ENCODE data around the gene PKNOX2.

PKNOX2 gene

DNA sequence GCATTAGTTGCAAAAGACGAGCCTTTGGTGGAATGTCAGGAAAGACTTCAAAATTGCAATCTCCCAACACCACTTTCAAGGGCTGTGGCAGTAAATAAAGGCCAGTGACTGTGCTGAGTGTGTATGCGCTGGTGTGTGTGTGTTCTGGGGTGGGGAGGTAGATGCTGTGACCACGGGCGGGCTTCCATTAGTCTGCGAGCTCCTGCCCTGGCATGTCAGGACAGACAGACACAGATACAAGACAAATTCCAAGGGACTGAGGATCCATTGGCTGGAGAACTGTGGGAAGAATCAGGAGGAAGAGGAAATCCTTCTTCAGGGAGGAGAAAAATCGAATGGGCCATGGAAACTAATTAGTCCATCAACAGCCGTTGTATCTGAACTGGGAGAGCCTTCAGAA is 248.0 kb downstream of the PKNOX2 start:
- no peak for DNase-seq (ENCODE audit: low read depth)
- TF ChIP-seq, protein P1, sequence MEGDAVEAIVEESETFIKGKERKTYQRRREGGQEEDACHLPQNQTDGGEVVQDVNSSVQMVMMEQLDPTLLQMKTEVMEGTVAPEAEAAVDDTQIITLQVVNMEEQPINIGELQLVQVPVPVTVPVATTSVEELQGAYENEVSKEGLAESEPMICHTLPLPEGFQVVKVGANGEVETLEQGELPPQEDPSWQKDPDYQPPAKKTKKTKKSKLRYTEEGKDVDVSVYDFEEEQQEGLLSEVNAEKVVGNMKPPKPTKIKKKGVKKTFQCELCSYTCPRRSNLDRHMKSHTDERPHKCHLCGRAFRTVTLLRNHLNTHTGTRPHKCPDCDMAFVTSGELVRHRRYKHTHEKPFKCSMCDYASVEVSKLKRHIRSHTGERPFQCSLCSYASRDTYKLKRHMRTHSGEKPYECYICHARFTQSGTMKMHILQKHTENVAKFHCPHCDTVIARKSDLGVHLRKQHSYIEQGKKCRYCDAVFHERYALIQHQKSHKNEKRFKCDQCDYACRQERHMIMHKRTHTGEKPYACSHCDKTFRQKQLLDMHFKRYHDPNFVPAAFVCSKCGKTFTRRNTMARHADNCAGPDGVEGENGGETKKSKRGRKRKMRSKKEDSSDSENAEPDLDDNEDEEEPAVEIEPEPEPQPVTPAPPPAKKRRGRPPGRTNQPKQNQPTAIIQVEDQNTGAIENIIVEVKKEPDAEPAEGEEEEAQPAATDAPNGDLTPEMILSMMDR (IDR thresholded peaks at IDR 0.05; ENCODE audit: control insufficient read depth, insufficient read depth, low read depth, low read length, missing control alignments): no peak
- H3K4me3 ChIP-seq (ENCODE audit: control insufficient read depth, low read depth, low read length): no peak overlapping the region

DNA sequence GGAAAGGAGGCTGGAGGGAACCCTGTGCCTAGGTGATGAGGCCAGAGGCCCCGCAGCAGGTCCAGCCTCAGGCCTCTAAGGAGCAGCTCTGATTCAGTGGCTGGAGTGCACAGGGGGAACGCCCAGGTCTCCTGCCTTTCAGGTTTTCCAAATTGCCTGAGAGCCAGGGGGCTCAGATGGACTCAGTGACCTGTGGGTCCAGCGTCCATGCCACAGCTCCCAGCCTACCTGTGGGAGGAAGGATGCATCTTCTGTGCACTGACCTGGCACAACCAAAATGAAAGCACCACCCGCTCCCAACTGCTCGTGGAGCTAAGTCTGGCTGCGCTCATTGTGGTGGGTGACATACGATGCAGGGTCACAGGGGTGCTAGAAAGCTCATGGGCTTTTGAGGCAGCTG is 248.7 kb downstream of the PKNOX2 start:
- DNase-seq (ENCODE audit: low read depth): no peak
- TF ChIP-seq, protein P1 (IDR thresholded peaks at IDR 0.05; ENCODE audit: control insufficient read depth, insufficient read depth, low read depth, low read length, missing control alignments): no peak
- H3K4me3 ChIP-seq (ENCODE audit: control insufficient read depth, low read depth, low read length): no peak overlapping the region

DNA sequence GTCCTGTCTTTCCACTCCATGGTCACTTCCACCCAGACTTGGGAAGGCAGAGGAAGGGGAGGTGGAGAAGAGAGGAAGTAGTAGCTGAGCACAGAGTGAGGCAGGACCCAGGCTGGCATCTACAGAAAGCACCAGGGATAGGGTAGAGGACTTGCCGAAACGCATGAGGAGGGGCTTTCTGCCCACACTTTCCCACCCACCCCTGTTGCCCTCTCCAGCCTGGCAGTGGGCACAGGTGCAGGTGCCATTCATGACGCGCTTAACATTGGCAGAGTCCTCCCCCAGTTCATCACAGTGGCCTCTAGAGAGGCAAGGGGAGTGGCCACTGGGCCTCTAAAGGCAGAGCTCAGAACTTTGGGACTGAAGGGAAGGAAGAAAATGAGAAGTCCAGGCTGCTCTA is 249.6 kb downstream of the PKNOX2 start:
- no peak overlapping the region for H3K4me3 ChIP-seq (ENCODE audit: control insufficient read depth, low read depth, low read length)
- no peak for DNase-seq (ENCODE audit: low read depth)
- TF ChIP-seq, protein P1 (IDR thresholded peaks at IDR 0.05; ENCODE audit: control insufficient read depth, insufficient read depth, low read depth, low read length, missing control alignments): no peak

DNA sequence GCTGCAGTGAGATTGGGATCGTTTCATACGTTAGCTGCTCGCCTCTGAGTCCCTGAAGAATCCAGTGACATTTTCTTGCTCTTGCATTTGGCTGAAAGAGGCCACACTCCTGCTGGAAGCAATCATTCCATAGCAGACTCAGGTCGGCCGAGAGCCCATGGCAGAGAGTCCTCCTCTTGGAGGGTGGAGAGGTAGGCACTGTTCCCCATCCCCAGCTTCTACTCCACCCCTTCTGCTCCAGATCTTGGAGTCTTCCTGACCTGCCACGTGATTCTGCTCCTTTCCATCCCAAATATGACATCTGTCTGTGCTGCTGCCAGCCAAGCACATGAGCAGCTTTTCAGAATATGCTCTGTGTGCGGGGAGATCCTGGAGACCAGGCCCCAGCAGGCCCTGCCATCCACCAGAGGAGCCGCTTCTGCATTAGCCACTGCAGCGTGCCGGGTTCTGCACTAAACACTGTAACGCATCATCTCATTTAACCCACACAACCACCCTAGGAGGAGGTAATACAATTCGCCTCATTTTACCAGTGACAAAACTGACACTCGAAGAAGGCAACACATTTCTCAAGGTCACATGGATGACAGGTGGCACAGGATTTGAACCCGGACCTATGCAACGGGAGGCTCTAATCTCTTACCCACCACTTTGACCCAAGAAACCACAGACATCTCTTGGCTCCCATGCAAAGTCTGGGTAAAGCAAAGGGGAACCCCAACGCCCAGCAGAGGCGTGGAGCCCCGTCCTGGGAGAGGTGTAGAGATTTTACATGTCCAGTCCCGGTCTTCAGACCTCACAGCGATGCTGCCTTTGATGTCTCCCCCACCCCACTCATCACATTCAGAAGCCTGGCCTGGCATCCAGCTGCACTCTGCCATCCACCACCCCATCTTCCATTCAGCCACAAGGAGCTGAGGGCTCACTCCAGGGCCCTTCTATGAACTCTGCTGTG is 252.7 kb downstream of the PKNOX2 start:
- DNase-seq (ENCODE audit: low read depth): no peak
- no peak overlapping the region for H3K4me3 ChIP-seq (ENCODE audit: control insufficient read depth, low read depth, low read length)
- TF ChIP-seq, protein P1 (IDR thresholded peaks at IDR 0.05; ENCODE audit: control insufficient read depth, insufficient read depth, low read depth, low read length, missing control alignments): no peak

DNA sequence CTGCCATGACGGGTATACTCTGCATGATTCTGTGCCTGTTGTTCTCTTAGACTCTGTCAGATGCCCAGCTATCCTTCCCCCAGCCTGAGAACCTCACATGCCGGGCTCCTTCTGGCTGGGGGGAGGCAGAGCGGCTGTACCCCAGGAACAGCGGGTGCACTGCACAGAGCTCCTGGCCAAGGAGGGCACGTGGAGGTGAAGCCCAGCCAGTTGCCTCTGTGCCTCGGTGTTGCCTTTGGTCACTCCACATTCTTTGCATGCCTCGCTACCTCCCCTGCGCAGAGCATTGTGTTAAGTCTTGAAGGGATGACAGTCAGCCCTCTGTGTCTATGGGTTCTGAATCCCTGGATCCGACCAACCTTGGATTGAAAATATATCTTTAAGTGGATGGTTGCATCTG is 253.8 kb downstream of the PKNOX2 start:
- DNase-seq (ENCODE audit: low read depth): no peak
- no peak overlapping the region for H3K4me3 ChIP-seq (ENCODE audit: control insufficient read depth, low read depth, low read length)
- TF ChIP-seq, protein P1 (IDR thresholded peaks at IDR 0.05; ENCODE audit: control insufficient read depth, insufficient read depth, low read depth, low read length, missing control alignments): no peak

DNA sequence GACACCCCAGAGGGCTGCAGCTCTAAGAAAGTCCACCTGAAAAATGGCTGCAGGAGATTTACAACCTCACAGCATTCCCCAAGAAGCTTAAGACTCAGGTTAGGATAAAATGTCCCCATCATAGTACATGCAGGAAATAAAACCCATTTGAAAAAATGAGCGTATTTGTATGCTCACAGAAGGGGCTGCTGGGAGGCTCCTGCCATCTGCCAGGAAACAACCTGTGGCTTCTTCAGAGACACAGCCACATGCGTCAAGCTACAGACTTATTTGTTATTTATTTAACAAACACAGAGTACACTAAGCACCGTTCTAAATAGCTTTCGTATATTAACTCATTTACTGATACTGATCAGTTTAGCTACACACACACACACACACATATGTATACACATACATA is 258.1 kb downstream of the PKNOX2 start:
- no peak for DNase-seq (ENCODE audit: low read depth)

More for the DNA sequence above, 258.1 kb downstream of the PKNOX2 start:
- TF ChIP-seq, protein P1 (IDR thresholded peaks at IDR 0.05; ENCODE audit: control insufficient read depth, insufficient read depth, low read depth, low read length, missing control alignments): no peak
- no peak overlapping the region for H3K4me3 ChIP-seq (ENCODE audit: control insufficient read depth, low read depth, low read length)
